Measurements from ENCODE around the gene ELL.

ELL gene

GRCh38 chr19:18442941-18443340, 78.9 kb downstream of the ELL start:
- DNase-seq: no peak

- DNase-seq: no peak
Measured at GRCh38 chr19:18441804-18442788, 79.8 kb downstream of the ELL start.

- no peak for DNase-seq
Measured at GRCh38 chr19:18440936-18441803, 80.7 kb downstream of the ELL start.

- DNase-seq: peak in 1 of 3 donors; percentile 28
Measured at GRCh38 chr19:18440415-18440877, 81.4 kb downstream of the ELL start.

GRCh38 chr19:18439910-18440237, 82.0 kb downstream of the ELL start:
- no peak for DNase-seq

- no peak for DNase-seq
Measured at GRCh38 chr19:18439025-18439909, 82.6 kb downstream of the ELL start.

- no peak for DNase-seq
Measured at GRCh38 chr19:18438331-18439024, 83.4 kb downstream of the ELL start.

GRCh38 chr19:18437491-18438330, 84.2 kb downstream of the ELL start, which contains the start of gene ISYNA1:
TSS of gene ISYNA1 (minus strand) at chr19:18438133. CDS start at chr19:18437979, 154 bp downstream.
- peak in 1 of 3 donors; percentile 57 for DNase-seq

GRCh38 chr19:18436671-18437490, 85.0 kb downstream of the ELL start:
- DNase-seq: peak in 2 of 3 donors; percentile 29 to 56

GRCh38 chr19:18435842-18436670, 85.8 kb downstream of the ELL start:
- DNase-seq: peak; percentile 72 to 81 (median 76)

- DNase-seq: no peak
Measured at GRCh38 chr19:18435178-18435841, 86.6 kb downstream of the ELL start.

GRCh38 chr19:18434411-18435175, 87.3 kb downstream of the ELL start:
- DNase-seq: no peak

GRCh38 chr19:18433735-18434398, 88.0 kb downstream of the ELL start:
- DNase-seq: peak in 1 of 3 donors; percentile 40

- peak; percentile 60 to 80 (median 74) for DNase-seq
Measured at GRCh38 chr19:18433015-18433691, 88.7 kb downstream of the ELL start.

- no peak for DNase-seq
Measured at GRCh38 chr19:18432275-18433014, 89.4 kb downstream of the ELL start.
